OCI-LY7 (cell line): ENCODE data around the gene SYDE2. TPM values are rescaled to one million over a fixed set of nuclear protein-coding genes. Genes with fewer than 3 reads are reported as not detected.

Experiments used
- BruUV-seq: library from RNA; stranded (reverse); fragments of 400-500 nt; replicated peaks from 2 replicates; lab custom pipeline; 2021; lab: Mats Ljungman, UMichigan
- CTCF ChIA-PET: fragments of 300-600 bp; sonication (Branson Sonifier 250); formaldehyde crosslinking; loops from one replicate; lab custom pipeline; 2022; ENCODE audit warnings: antibody characterized with exemption; ENCODE audit not compliant: unreplicated experiment; lab: Charles Lee
- POLR2A ChIA-PET: fragments of 300-600 bp; sonication (Branson Sonifier 250); formaldehyde crosslinking; loops from one replicate; lab custom pipeline; 2022; ENCODE audit warnings: antibody characterized with exemption; lab: Charles Lee
- DNase-seq: peaks from one replicate; pipeline ENCODE4 v3.0.0-alpha.2; 2015; ENCODE audit warnings: low spot score
- H2AFZ ChIP-seq: fragments of 200-600 bp; sonication (generic), shearing (Covaris generic); 2 replicates; pipeline ENCODE4 v1.6.1; 2014; ENCODE audit warnings: mild to moderate bottlenecking, antibody characterized with exemption, low read length, moderate library complexity
- H3K27ac ChIP-seq: fragments of 200-600 bp; sonication (generic); 2 replicates; pipeline ENCODE4 v1.5.1; 2014; ENCODE audit warnings: mixed run types, low read depth, mild to moderate bottlenecking, moderate library complexity, low read length, inconsistent platforms; ENCODE audit not compliant: poor library complexity, severe bottlenecking
- H3K36me3 ChIP-seq: fragments of 200-600 bp; sonication (generic); 2 replicates; pipeline ENCODE4 v1.6.1; 2014; ENCODE audit warnings: mild to moderate bottlenecking, antibody characterized with exemption, low read length, moderate library complexity, mixed read lengths; ENCODE audit not compliant: insufficient read depth
- H3K4me1 ChIP-seq: fragments of 200-600 bp; sonication (generic); 2 replicates; pipeline ENCODE4 v1.5.1; 2014; ENCODE audit warnings: mild to moderate bottlenecking, low read length; ENCODE audit not compliant: insufficient read depth, poor library complexity, severe bottlenecking
- H3K4me2 ChIP-seq: fragments of 200-600 bp; sonication (generic); 2 replicates; pipeline ENCODE4 v1.6.1; 2014; ENCODE audit warnings: mild to moderate bottlenecking, low read length
- H3K4me3 ChIP-seq: fragments of 200-600 bp; sonication (generic); 2 replicates; pipeline ENCODE4 v1.5.1; 2014; ENCODE audit warnings: mild to moderate bottlenecking, low read depth, low read length; ENCODE audit not compliant: poor library complexity, severe bottlenecking
- H3K79me2 ChIP-seq: fragments of 200-600 bp; sonication (generic); 2 replicates; pipeline ENCODE4 v1.6.1; 2016; ENCODE audit warnings: low read depth, mild to moderate bottlenecking, low read length, moderate library complexity, mixed read lengths; ENCODE audit not compliant: insufficient read depth
- H3K9me2 ChIP-seq: fragments of 200-600 bp; sonication (generic); 2 replicates; pipeline ENCODE4 v1.6.1; 2016; ENCODE audit warnings: mild to moderate bottlenecking, low read length, mixed read lengths; ENCODE audit not compliant: insufficient read depth
- H3K9me3 ChIP-seq: fragments of 200-600 bp; sonication (generic); 2 replicates; pipeline ENCODE4 v1.6.1; 2014; ENCODE audit warnings: mild to moderate bottlenecking, mixed run types, low read length, mixed read lengths
- H4K20me1 ChIP-seq: fragments of 200-600 bp; sonication (generic); 2 replicates; pipeline ENCODE4 v1.6.1; 2014; ENCODE audit warnings: mild to moderate bottlenecking, antibody characterized with exemption, low read length, moderate library complexity, mixed read lengths; ENCODE audit not compliant: insufficient read depth
- CTCF ChIP-seq: fragments of 200-600 bp; sonication (generic); conservative IDR thresholded peaks from 2 replicates; pipeline ENCODE4 v1.5.1; 2014; ENCODE audit warnings: mild to moderate bottlenecking, antibody characterized with exemption, low read length, moderate library complexity, mixed read lengths
- EZH2phosphoT487 ChIP-seq: fragments of 200-600 bp; sonication (generic); IDR thresholded peaks from 2 replicates; pipeline ENCODE4 v1.6.1; 2018; ENCODE audit warnings: low read depth, borderline replicate concordance, mild to moderate bottlenecking, mixed run types, antibody characterized with exemption, low read length, moderate library complexity, mixed read lengths
- intact Hi-C: fragments of 100-400 bp; cut with micrococcal nuclease; formaldehyde crosslinking; loops from one replicate; pipeline ENCODE4 v1.10.0; 2022; ENCODE audit not compliant: unreplicated experiment
- total RNA-seq, 2 experiments: library from RNA; depleted of rRNA in 1 of 2; stranded (reverse); fragments of >200 nt in 1 of 2; shearing (Covaris generic) in 1 of 2; gene quantifications; 2 replicates each; pipeline ENCODE4 v1.2.3, GENCODE V29; 2014 to 2022

SYDE2 gene
- total RNA-seq, 2 experiments from 2014 or later: not detected

- Histone ChIP-seq H2AFZ (no peak overlapping the region), H4K20me1 (no peaks in the 10 kb centered on the region), H3K4me2 (no peak overlapping the region), H3K9me3 (no peaks in the 10 kb centered on the region), H3K79me2 (no peaks in the 10 kb centered on the region), H3K4me3 (no peak overlapping the region), H3K36me3 (no peaks in the 10 kb centered on the region), H3K27ac (no peak overlapping the region), H3K9me2 (no peaks in the 10 kb centered on the region), H3K4me1 (no peaks in the 10 kb centered on the region)
- TF ChIP-seq EZH2phosphoT487 (no peak), CTCF (no peak)
- intact Hi-C loops: no loop called here
- ChIA-PET POLR2A (no interaction called here), CTCF (no interaction called here)
- no peak for DNase-seq
- no TSS peak for BruUV-seq
Observed at GRCh38 chr1:85237613-85238012, 36.8 kb upstream of the SYDE2 start.

DNA sequence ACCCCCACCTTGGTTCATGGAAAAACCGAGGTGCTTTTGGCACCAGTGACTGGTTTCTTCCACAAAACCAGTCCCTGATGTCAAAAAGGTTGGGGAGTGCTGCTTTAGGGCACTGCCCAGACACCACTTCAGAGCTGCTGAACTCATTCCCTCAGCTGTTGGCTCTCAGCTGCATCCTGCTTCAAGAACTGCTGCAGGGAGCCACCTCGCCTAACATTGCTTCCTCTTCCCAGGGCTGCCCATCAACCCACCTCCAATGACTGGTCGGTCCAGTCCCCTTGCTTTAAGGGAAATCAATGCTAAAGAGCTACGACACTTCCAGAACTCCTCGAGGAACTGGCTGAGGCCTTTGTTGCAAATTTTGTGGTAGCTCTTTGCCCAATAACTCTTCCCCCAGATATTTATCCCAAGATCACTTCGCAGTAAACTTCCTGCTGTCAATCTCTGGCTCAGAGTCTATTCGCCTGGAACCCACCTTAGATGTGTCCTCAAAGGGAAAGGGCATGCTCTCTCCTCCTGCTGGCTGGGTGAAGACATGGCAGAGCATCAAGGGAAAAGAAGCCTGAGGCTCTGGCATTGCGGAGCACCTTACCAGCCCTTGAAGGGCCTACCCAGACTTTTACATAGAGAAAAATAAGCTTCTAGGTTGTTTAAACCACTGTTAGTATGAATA is 29.6 kb upstream of the SYDE2 start:
- H3K27ac ChIP-seq: no peak overlapping the region
- H3K9me3 ChIP-seq: no peaks in the 10 kb centered on the region
- no peaks in the 10 kb centered on the region for H3K9me2 ChIP-seq
- no peaks in the 10 kb centered on the region for H3K79me2 ChIP-seq
- H3K36me3 ChIP-seq: no peaks in the 10 kb centered on the region
- ChIA-PET POLR2A (interaction anchor here (1.1 to 1.2 kb wide), 2 partner anchors 17 to 345 kb away, joined by 3 read pairs; no protein-coding TSS in a partner anchor), CTCF (no interaction called here)
- no peak overlapping the region; the same call in 1 of the 2 replicates for H2AFZ ChIP-seq
- DNase-seq: no peak
- no peaks in the 10 kb centered on the region for H4K20me1 ChIP-seq
- H3K4me1 ChIP-seq: no peaks in the 10 kb centered on the region
- no TSS peak for BruUV-seq
- no peak overlapping the region for H3K4me3 ChIP-seq
- no peak overlapping the region for H3K4me2 ChIP-seq
- intact Hi-C loops: no loop called here
- TF ChIP-seq CTCF: peak; percentile 27; the same call in 1 of the 2 replicates
- no peak for TF ChIP-seq EZH2phosphoT487

DNA sequence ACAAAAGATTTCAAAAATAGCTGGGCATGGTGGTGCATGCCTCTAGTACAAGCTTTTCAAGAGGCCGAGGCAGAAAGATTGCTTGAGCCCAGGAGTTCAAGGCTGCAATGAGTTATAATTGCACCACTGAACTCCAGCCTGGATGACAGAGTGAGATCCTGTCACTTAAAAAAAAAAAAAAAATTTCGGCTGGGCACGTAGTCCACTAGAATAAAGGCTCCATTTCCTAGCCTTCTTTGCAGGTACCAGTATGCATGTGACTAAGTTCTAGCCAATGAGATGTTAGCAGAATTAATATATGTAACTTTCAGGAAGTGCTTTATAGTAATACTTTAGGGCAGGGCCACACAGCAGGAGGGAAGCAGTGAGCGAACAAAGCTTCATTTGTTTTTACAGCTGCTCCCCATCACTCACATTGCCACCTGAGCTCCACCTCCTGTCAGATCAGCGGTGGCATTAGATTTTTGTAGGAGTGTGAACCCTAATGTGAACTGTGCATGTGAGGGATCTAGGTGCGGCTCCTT is 28.8 kb upstream of the SYDE2 start:
- Histone ChIP-seq H3K79me2 (no peaks in the 10 kb centered on the region), H4K20me1 (no peaks in the 10 kb centered on the region), H3K9me2 (no peaks in the 10 kb centered on the region), H2AFZ (peak overlapping the region; percentile 36; the same call in 1 of the 2 replicates), H3K4me2 (no peak overlapping the region), H3K27ac (no peak overlapping the region), H3K4me3 (no peak overlapping the region), H3K9me3 (no peaks in the 10 kb centered on the region), H3K4me1 (no peaks in the 10 kb centered on the region), H3K36me3 (no peaks in the 10 kb centered on the region)
- intact Hi-C loops: no loop called here
- no TSS peak for BruUV-seq
- no peak for TF ChIP-seq CTCF
- no peak for TF ChIP-seq EZH2phosphoT487
- POLR2A ChIA-PET: interaction anchor here (1.1 to 1.2 kb wide), 2 partner anchors 16 to 344 kb away, joined by 3 read pairs; no protein-coding TSS in a partner anchor
- peak; percentile 5 for DNase-seq
- CTCF ChIA-PET: no interaction called here
